Osteoblast (primary cell): ENCODE measurements around the gene CTSL. TPM values are rescaled to one million over a fixed set of nuclear protein-coding genes. Genes with fewer than 3 reads are reported as not detected.

Experiments used
- DNase-seq: peaks from one replicate; pipeline ENCODE4 v3.0.0; 2011; ENCODE audit warnings: low spot score, mixed read lengths; ENCODE audit not compliant: insufficient read length; ENCODE audit errors: missing footprints
- H2AFZ ChIP-seq: 2 replicates; pipeline ENCODE4 v1.6.0; 2011; ENCODE audit warnings: mild to moderate bottlenecking, low read length
- H3K27ac ChIP-seq: 2 replicates; pipeline ENCODE4 v1.5.1; 2011; ENCODE audit warnings: mild to moderate bottlenecking, low read depth, low read length, moderate library complexity
- H3K27me3 ChIP-seq: 2 replicates; pipeline ENCODE4 v1.6.0; 2012; ENCODE audit warnings: mild to moderate bottlenecking, control low read depth, inconsistent platforms, low read length, moderate library complexity; ENCODE audit not compliant: insufficient read depth
- H3K36me3 ChIP-seq: 2 replicates; pipeline ENCODE4 v1.5.1; 2011; ENCODE audit warnings: mild to moderate bottlenecking, low read length, control low read depth, moderate library complexity; ENCODE audit not compliant: insufficient read depth
- H3K4me1 ChIP-seq: 2 replicates; pipeline ENCODE4 v1.5.1; 2011; ENCODE audit warnings: mild to moderate bottlenecking, low read length, control low read depth, moderate library complexity; ENCODE audit not compliant: insufficient read depth
- H3K4me2 ChIP-seq: 2 replicates; pipeline ENCODE4 v1.6.0; 2011; ENCODE audit warnings: mild to moderate bottlenecking, low read length; ENCODE audit not compliant: insufficient read depth
- H3K4me3 ChIP-seq: fragments of 200-600 bp; sonication (generic); 3 replicates; pipeline ENCODE4 v1.5.1; 2012; ENCODE audit warnings: mild to moderate bottlenecking, low read length, inconsistent platforms; ENCODE audit not compliant: insufficient read depth
- H3K79me2 ChIP-seq: 2 replicates; pipeline ENCODE4 v1.6.0; 2012; ENCODE audit warnings: mild to moderate bottlenecking, low read length, control low read depth, inconsistent platforms; ENCODE audit not compliant: insufficient read depth
- H3K9me3 ChIP-seq: 2 replicates; pipeline ENCODE4 v1.5.1; 2011; ENCODE audit warnings: low read depth, low read length, control low read depth
- H4K20me1 ChIP-seq: 2 replicates; pipeline ENCODE4 v1.6.0; 2012; ENCODE audit warnings: mild to moderate bottlenecking, low read length, control low read depth; ENCODE audit not compliant: insufficient read depth
- total RNA-seq: library from RNA; depleted of rRNA; stranded (reverse); fragments of >200 nt; gene quantifications from 2 replicates; pipeline ENCODE4 v1.2.3, GENCODE V29; 2012
- TF ChIP-seq, protein P1 (sequence below): IDR thresholded peaks from 2 replicates; pipeline ENCODE4 v1.5.1; 2011; ENCODE audit warnings: mild to moderate bottlenecking, low read depth, low read length, moderate library complexity; ENCODE audit errors: extremely low read depth

CTSL gene
- total RNA-seq, 1 donor, result 384 TPM

- H3K36me3 ChIP-seq, result no peaks in the 10 kb centered on the region
- no peaks in the 10 kb centered on the region for H3K4me1 ChIP-seq
- H3K79me2 ChIP-seq, result no peaks in the 10 kb centered on the region
- no peaks in the 10 kb centered on the region for H4K20me1 ChIP-seq
- no peak overlapping the region for H2AFZ ChIP-seq
- no peaks in the 10 kb centered on the region for H3K27me3 ChIP-seq
- no peak for DNase-seq
- H3K4me3 ChIP-seq, result no peak overlapping the region
- TF ChIP-seq, protein P1, sequence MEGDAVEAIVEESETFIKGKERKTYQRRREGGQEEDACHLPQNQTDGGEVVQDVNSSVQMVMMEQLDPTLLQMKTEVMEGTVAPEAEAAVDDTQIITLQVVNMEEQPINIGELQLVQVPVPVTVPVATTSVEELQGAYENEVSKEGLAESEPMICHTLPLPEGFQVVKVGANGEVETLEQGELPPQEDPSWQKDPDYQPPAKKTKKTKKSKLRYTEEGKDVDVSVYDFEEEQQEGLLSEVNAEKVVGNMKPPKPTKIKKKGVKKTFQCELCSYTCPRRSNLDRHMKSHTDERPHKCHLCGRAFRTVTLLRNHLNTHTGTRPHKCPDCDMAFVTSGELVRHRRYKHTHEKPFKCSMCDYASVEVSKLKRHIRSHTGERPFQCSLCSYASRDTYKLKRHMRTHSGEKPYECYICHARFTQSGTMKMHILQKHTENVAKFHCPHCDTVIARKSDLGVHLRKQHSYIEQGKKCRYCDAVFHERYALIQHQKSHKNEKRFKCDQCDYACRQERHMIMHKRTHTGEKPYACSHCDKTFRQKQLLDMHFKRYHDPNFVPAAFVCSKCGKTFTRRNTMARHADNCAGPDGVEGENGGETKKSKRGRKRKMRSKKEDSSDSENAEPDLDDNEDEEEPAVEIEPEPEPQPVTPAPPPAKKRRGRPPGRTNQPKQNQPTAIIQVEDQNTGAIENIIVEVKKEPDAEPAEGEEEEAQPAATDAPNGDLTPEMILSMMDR, result no peak
- H3K4me2 ChIP-seq, result no peak overlapping the region
- no peak overlapping the region for H3K27ac ChIP-seq
- H3K9me3 ChIP-seq, result no peaks in the 10 kb centered on the region
Observed at GRCh38 chr9:87695523-87695922, 30.4 kb upstream of the CTSL start.

- Histone ChIP-seq H3K9me3 (no peaks in the 10 kb centered on the region), H4K20me1 (no peaks in the 10 kb centered on the region), H3K27ac (no peak overlapping the region), H3K36me3 (no peaks in the 10 kb centered on the region), H3K4me1 (no peaks in the 10 kb centered on the region), H3K79me2 (no peaks in the 10 kb centered on the region), H3K4me2 (no peak overlapping the region), H3K27me3 (no peaks in the 10 kb centered on the region), H3K4me3 (no peak overlapping the region), H2AFZ (no peak overlapping the region)
- DNase-seq, result no peak
- TF ChIP-seq, protein P1, result no peak
Observed at GRCh38 chr9:87696641-87697040, 29.3 kb upstream of the CTSL start.

- Histone ChIP-seq H3K27me3 (no peaks in the 10 kb centered on the region), H3K36me3 (no peaks in the 10 kb centered on the region), H3K4me2 (no peak overlapping the region), H3K27ac (no peak overlapping the region), H4K20me1 (no peaks in the 10 kb centered on the region), H3K4me1 (no peaks in the 10 kb centered on the region), H3K79me2 (no peaks in the 10 kb centered on the region), H3K4me3 (no peak overlapping the region), H3K9me3 (no peaks in the 10 kb centered on the region), H2AFZ (no peak overlapping the region)
- TF ChIP-seq, protein P1, result no peak
- no peak for DNase-seq
Observed at GRCh38 chr9:87698069-87698809, 27.7 kb upstream of the CTSL start.

DNA sequence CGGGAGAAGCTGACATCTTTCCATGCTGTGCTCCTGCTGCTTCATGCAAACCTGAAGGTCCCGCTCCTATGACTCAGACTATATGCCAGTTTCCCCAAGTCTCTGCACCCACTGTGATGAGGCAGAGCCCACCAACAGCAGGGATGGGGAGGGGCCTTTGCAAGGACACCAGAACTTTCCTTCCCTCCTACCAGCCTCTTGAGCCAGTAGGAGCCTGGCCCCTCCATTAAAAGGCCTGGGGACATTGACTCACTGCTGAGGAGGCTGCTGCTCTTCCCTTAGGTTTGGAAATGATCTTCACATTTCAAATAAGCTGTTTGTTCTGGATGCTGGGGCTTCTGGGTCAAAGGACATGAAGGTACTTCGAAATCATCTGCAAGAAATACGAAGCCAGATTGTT is 26.1 kb upstream of the CTSL start:
- H3K79me2 ChIP-seq, result no peaks in the 10 kb centered on the region
- H4K20me1 ChIP-seq, result no peaks in the 10 kb centered on the region
- H3K4me2 ChIP-seq, result no peak overlapping the region
- H3K9me3 ChIP-seq, result no peaks in the 10 kb centered on the region
- TF ChIP-seq, protein P1, result no peak
- no peaks in the 10 kb centered on the region for H3K4me1 ChIP-seq
- no peak for DNase-seq
- no peak overlapping the region for H3K4me3 ChIP-seq
- H3K27me3 ChIP-seq, result no peaks in the 10 kb centered on the region
- H2AFZ ChIP-seq, result no peak overlapping the region
- no peak overlapping the region for H3K27ac ChIP-seq
- no peaks in the 10 kb centered on the region for H3K36me3 ChIP-seq
